K562 (cell line): ENCODE measurements around the gene GRIN2D. TPM values are rescaled to one million over a fixed set of nuclear protein-coding genes. Genes with fewer than 3 reads are reported as not detected.
A peak's percentile ranks its signal among the peaks of the same experiment; 100 is the strongest.

Experiments
- ATF1 ChIP-seq, 2 experiments: fragments of 450-650 bp in 1 of 2; IDR thresholded peaks; 2 replicates each; pipeline ENCODE4 v1.6.1; 2016; ENCODE audit warnings: missing compliant biosample characterization in 1 of 2, missing genetic modification characterization in 1 of 2
- BRD4 ChIP-seq: fragments of 200-600 bp; sonication (generic); IDR thresholded peaks from 2 replicates; pipeline ENCODE4 v1.6.1; 2017; ENCODE audit warnings: inconsistent platforms
- CBFA2T2 ChIP-seq: fragments of 450-650 bp; conservative IDR thresholded peaks from 2 replicates; pipeline ENCODE4 v1.6.1; 2017; ENCODE audit warnings: mild to moderate bottlenecking
- CBFB ChIP-seq: sonication (generic); formaldehyde crosslinking; IDR thresholded peaks from 2 replicates; pipeline ENCODE4 v1.4.0; 2020; ENCODE audit warnings: mild to moderate bottlenecking, missing genetic modification reagents
- EGR1 ChIP-seq: fragments of 450-650 bp; conservative IDR thresholded peaks from 2 replicates; pipeline ENCODE4 v1.6.1; 2017; ENCODE audit warnings: mild to moderate bottlenecking
- EP400 ChIP-seq: fragments of 450-650 bp; IDR thresholded peaks from 2 replicates; pipeline ENCODE4 v1.6.1; 2017; ENCODE audit warnings: antibody characterized with exemption, mild to moderate bottlenecking, moderate library complexity
- ESRRA ChIP-seq: fragments of 450-650 bp; IDR thresholded peaks from 2 replicates; pipeline ENCODE4 v1.6.1; 2014; ENCODE audit warnings: low read depth, mild to moderate bottlenecking, moderate library complexity, borderline replicate concordance
- FOXA3 ChIP-seq, 2 experiments: fragments of 450-650 bp in 1 of 2; sonication (generic) in 1 of 2; formaldehyde crosslinking; IDR thresholded peaks in 1 of 2; conservative IDR thresholded peaks in 1 of 2; 2 replicates each; pipeline versions ENCODE4 v1.4.0 to v1.8.0; 2020 to 2022; ENCODE audit warnings: mild to moderate bottlenecking in 2 of 2, missing genetic modification reagents in 1 of 2
- GABPB2 ChIP-seq: fragments of 250-450 bp; sonication (Bioruptor Pico); conservative IDR thresholded peaks from 2 replicates; pipeline ENCODE4 v1.5.1; 2021; ENCODE audit warnings: mild to moderate bottlenecking
- LEF1 ChIP-seq: fragments of 450-650 bp; IDR thresholded peaks from 2 replicates; pipeline ENCODE4 v1.6.1; 2016; ENCODE audit warnings: mild to moderate bottlenecking
- MAFK ChIP-seq: IDR thresholded peaks from 2 replicates; pipeline ENCODE4 v1.6.1; 2011; ENCODE audit warnings: low read length, improper control_type of control experiment
- NCOA1 ChIP-seq: fragments of 450-650 bp; IDR thresholded peaks from 2 replicates; pipeline ENCODE4 v1.6.1; 2016; ENCODE audit warnings: low read depth
- PRPF4 ChIP-seq: fragments of 200-400 bp; formaldehyde crosslinking; IDR thresholded peaks from one replicate; pipeline ENCODE4 v1.6.1; 2017; ENCODE audit warnings: low read length, low read depth, mild to moderate bottlenecking; ENCODE audit not compliant: insufficient read depth, poor library complexity, severe bottlenecking
- RAD21 ChIP-seq, 2 experiments: fragments of 250-450 bp in 1 of 2; fragments of 450-650 bp in 1 of 2; sonication (Bioruptor Pico) in 1 of 2; formaldehyde crosslinking in 1 of 2; IDR thresholded peaks in 1 of 2; conservative IDR thresholded peaks in 1 of 2; 2 replicates each; pipeline versions ENCODE4 v1.4.0 to v1.8.0; 2020 to 2022; ENCODE audit warnings: mild to moderate bottlenecking in 2 of 2, moderate library complexity in 1 of 2
- SETDB1 ChIP-seq: IDR thresholded peaks from one replicate; pipeline ENCODE4 v1.6.1; 2012; ENCODE audit warnings: low read length, control low read depth, inconsistent platforms
- TAF1 ChIP-seq: IDR thresholded peaks from 2 replicates; pipeline ENCODE4 v1.6.1; 2011; ENCODE audit warnings: mild to moderate bottlenecking, low read length, moderate library complexity; ENCODE audit not compliant: insufficient read depth, control insufficient read depth, severe bottlenecking; ENCODE audit errors: extremely low read depth
- TRIM28 ChIP-seq: fragments of 450-650 bp; IDR thresholded peaks from 2 replicates; pipeline ENCODE4 v1.6.1; 2017
- ZNF121 ChIP-seq: sonication (generic); formaldehyde crosslinking; conservative IDR thresholded peaks from 2 replicates; pipeline ENCODE4 v1.8.0; 2022; ENCODE audit warnings: missing genetic modification reagents
- ZNF324 ChIP-seq: fragments of 250-450 bp; sonication (Bioruptor Pico); IDR thresholded peaks from 2 replicates; pipeline ENCODE4 v1.4.0; 2020; ENCODE audit warnings: mild to moderate bottlenecking
- polyA plus RNA-seq, 8 experiments: library from polyadenylated mRNA; depleted of rRNA in 4 of 8; stranded (reverse) in 5 of 8; unstranded in 3 of 8; fragments of >200 nt; fragmentation: Nextera tagmentation in 2 of 8; fragmentation: Illumina TruSeq in 1 of 8; extraction: Ambion mirVana in 2 of 8; extraction: Trizol in 1 of 8; gene quantifications; 2 replicates each; pipeline versions ENCODE4 v1.2.1 to v1.2.3, GENCODE V29; 2011 to 2014; ENCODE audit warnings: inconsistent platforms in 1 of 8, missing spikeins in 1 of 8
- total RNA-seq, 7 experiments: library from RNA; depleted of rRNA in 6 of 7; stranded (reverse); fragments of >200 nt in 6 of 7; fragmentation: Illumina TruSeq in 2 of 7; extraction: Trizol in 2 of 7; gene quantifications; 2 replicates each; pipeline versions ENCODE4 v1.2.1 to v1.2.3, GENCODE V29; 2011 to 2021; ENCODE audit warnings: low replicate concordance in 1 of 7
- TF ChIP-seq, protein P1 (sequence below), 2 experiments: fragments of 450-650 bp; IDR thresholded peaks; 2 replicates each; pipeline ENCODE4 v1.6.1; 2016
- TF ChIP-seq, protein P2 (sequence below): fragments of 250-450 bp; sonication (Bioruptor Pico); IDR thresholded peaks from 2 replicates; pipeline ENCODE4 v1.8.0; 2021; ENCODE audit warnings: moderate library complexity, mild to moderate bottlenecking, inconsistent platforms
- TF ChIP-seq, protein P3 (sequence below): sonication (generic); formaldehyde crosslinking; IDR thresholded peaks from 2 replicates; pipeline ENCODE4 v1.9.0; 2022; ENCODE audit warnings: mild to moderate bottlenecking, missing genetic modification reagents
- TF ChIP-seq, protein P4 (sequence below): sonication (generic); formaldehyde crosslinking; IDR thresholded peaks from 2 replicates; pipeline ENCODE4 v1.9.0; 2022; ENCODE audit warnings: mild to moderate bottlenecking, missing genetic modification reagents

GRIN2D gene
- total and polyA plus RNA-seq, 9 of the 15 experiments (the other 6 are each of a cell fraction or from before 2014, with no cell fraction given), result 0.32 to 31.5 (median 1.8) TPM

DNA sequence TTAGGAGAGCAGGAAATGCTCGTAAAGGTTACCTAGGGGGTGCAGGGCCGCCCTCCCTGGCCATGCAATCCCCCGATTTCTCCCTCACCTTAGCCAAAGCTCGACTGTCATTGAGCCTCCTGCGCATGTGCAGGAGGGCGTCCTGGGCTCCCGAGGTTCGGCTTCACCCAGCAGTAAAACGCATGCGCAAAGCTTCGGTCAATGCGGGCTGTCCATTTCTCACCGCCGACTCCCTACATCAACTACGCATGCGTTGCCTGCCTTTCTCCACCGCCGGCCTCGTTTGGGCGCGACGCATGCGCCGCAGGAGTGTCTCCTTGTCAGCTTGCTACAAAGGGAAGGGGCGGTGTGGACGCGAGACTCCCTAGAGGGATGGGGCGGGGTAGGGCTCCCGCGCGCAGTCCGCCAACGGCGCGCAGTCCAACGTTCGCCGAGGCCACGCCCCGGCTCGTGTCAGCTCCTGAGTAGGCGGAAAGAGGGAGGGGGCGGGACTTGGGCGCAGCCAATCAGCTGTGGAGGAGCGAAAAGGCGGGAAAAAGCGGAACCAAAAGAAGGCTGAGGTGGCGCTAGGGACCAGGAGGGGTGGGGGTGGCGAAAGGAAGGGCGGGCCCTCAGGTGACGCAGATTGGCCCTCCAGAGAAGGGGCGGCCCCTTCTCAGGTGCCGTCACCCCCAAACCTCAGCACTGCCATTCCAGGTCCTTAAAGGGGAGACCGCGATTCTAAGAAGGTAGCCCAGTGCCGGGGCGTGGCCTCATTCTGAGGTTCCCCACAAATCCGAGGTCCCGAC, 29.5 kb upstream of the GRIN2D start, which contains the start of the genes SYNGR4 and TMEM143 (continued):
- TF ChIP-seq BRD4 (no peak), TAF1 (peak; percentile 63), SETDB1 (peak; percentile 88), RAD21 (CRISPR knock-in tag; conservative IDR thresholded peaks at IDR 0.05 in 1 of 2, IDR thresholded peaks at IDR 0.05 in 1 of 2) (no peak), TRIM28 (peak; percentile 36; the same call in 1 of the 2 replicates), ZNF324 (CRISPR knock-in tag) (no peak), CBFB (CRISPR knock-in tag) (no peak), ESRRA (peak; percentile 54), EP400 (peak; percentile 83), ATF1 (CRISPR knock-in tag; IDR thresholded peaks at IDR 0.05) (no peak), ATF1 (tag; IDR thresholded peaks at IDR 0.05) (peak; percentile 87), LEF1 (0 out of 2 replicates have a peak, but pooled peaks have one; percentile 56), GABPB2 (no peak), MAFK (peak; percentile 51), FOXA3 (CRISPR knock-in tag; conservative IDR thresholded peaks at IDR 0.05 in 1 of 2, IDR thresholded peaks at IDR 0.05 in 1 of 2) (peak in 1 of 2 experiments; percentile 43; a peak in 1 of 4 replicates), PRPF4 (no peak), NCOA1 (no peak), ZNF121 (CRISPR knock-in tag) (no peak), CBFA2T2 (no peak), EGR1 (peak; percentile 93)
- TF ChIP-seq, protein P1, sequence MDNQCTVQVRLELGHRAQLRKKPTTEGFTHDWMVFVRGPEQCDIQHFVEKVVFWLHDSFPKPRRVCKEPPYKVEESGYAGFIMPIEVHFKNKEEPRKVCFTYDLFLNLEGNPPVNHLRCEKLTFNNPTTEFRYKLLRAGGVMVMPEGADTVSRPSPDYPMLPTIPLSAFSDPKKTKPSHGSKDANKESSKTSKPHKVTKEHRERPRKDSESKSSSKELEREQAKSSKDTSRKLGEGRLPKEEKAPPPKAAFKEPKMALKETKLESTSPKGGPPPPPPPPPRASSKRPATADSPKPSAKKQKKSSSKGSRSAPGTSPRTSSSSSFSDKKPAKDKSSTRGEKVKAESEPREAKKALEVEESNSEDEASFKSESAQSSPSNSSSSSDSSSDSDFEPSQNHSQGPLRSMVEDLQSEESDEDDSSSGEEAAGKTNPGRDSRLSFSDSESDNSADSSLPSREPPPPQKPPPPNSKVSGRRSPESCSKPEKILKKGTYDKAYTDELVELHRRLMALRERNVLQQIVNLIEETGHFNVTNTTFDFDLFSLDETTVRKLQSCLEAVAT (IDR thresholded peaks at IDR 0.05), result no peak
- TF ChIP-seq, protein P2, sequence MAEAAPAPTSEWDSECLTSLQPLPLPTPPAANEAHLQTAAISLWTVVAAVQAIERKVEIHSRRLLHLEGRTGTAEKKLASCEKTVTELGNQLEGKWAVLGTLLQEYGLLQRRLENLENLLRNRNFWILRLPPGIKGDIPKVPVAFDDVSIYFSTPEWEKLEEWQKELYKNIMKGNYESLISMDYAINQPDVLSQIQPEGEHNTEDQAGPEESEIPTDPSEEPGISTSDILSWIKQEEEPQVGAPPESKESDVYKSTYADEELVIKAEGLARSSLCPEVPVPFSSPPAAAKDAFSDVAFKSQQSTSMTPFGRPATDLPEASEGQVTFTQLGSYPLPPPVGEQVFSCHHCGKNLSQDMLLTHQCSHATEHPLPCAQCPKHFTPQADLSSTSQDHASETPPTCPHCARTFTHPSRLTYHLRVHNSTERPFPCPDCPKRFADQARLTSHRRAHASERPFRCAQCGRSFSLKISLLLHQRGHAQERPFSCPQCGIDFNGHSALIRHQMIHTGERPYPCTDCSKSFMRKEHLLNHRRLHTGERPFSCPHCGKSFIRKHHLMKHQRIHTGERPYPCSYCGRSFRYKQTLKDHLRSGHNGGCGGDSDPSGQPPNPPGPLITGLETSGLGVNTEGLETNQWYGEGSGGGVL (CRISPR knock-in tag), result no peak
- TF ChIP-seq, protein P3, sequence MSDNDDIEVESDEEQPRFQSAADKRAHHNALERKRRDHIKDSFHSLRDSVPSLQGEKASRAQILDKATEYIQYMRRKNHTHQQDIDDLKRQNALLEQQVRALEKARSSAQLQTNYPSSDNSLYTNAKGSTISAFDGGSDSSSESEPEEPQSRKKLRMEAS (CRISPR knock-in tag), result peak; percentile 96
- TF ChIP-seq, protein P4, sequence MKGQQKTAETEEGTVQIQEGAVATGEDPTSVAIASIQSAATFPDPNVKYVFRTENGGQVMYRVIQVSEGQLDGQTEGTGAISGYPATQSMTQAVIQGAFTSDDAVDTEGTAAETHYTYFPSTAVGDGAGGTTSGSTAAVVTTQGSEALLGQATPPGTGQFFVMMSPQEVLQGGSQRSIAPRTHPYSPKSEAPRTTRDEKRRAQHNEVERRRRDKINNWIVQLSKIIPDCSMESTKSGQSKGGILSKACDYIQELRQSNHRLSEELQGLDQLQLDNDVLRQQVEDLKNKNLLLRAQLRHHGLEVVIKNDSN (CRISPR knock-in tag), result peak; percentile 66
